NK-92 treated with Interleukin-12 subunit alpha and Interleukin-12 subunit beta, amount 100 ng/mL, for 24 hours (cell line): ENCODE data around the gene NCBP3.

Source experiments
- DNase-seq: peaks from one replicate; lab custom pipeline; 2025; lab: John Stamatoyannopoulos, UW

The NCBP3 gene

DNA sequence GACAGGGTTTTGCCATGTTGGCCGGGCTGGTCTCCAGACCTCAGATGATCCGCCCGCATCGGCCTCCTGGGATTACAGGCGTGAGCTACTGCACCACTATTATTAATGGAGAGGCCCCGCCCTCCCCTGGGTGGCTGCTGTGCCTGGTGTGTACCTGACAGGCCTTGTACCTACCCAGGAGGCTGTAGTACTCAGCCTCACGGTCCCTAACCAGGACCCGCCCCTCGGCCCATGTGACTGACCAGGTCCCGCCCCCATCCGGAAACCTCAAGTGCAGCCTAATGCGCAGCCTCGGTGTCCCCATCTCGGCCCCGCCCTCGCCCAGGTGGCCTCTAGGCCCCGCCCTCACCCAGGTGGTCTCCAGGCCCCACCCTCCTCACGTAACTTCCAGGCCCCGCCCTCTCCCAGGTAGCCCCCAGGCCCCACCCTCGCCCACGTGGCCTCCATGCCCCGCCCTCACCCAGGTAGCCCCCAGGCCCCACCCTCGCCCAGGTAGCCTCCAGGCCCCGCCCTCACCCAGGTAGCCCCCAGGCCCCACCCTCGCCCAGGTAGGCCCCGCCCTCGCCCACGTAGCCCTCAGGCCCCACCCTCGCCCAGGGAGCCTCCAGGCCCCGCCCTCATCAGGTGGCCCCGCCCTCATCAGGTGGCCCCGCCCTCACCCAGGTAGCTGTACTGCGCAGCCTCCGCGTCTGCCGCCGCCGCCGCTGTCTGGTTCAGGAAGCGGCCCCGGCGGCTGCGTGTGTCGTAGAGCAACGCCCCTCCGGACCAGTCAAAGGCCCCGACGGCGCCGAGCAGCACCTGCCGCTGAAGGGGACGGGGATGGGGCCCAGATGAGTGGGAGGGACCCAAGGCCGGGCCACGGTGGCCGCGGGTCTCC lies 91.3 kb downstream of the NCBP3 start:
- DNase-seq: no peak

- no peak for DNase-seq
These were observed 92.0 kb downstream of the NCBP3 start for GRCh38 chr17:3754066-3754457.

DNA sequence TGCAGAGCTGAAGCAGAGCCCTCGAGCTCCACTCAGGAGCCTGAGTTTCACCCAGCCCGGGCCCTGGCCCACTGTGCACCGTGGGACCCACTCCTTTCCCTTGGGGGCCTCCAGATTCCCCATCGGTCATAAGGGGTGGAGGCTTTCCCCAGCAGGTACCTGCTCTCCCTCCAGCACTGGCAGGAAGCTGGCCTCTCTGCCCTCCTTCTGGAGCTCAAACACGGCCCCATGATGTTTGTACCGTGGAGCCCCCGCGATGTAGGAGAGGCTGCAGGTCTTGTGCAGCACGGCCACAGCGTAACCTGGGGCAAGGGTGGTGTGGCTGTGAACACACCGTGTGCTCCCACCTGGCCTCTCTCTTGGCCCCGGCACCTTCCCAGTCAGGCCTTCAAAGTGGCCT lies 92.4 kb downstream of the NCBP3 start:
- no peak for DNase-seq
